OCI-LY3 (cell line): ENCODE measurements around the gene NFYC.

Experiments
- H2AFZ ChIP-seq: fragments of 200-600, 300-600 bp; shearing (Covaris generic); 2 replicates; pipeline ENCODE4 v1.6.0; 2014; ENCODE audit warnings: antibody characterized with exemption, low read depth, low read length
- H3K27ac ChIP-seq: fragments of 200-600, 300-600 bp; sonication (generic); 2 replicates; pipeline ENCODE4 v1.5.1; 2014; ENCODE audit warnings: mild to moderate bottlenecking, low read length, moderate library complexity, mixed read lengths
- H3K27me3 ChIP-seq: fragments of 200-600, 300-600 bp; sonication (generic); 2 replicates; pipeline ENCODE4 v1.6.1; 2014; ENCODE audit warnings: low read depth, low read length, mixed read lengths
- H3K36me3 ChIP-seq: fragments of 200-600, 300-600 bp; sonication (generic); replicated peaks from 2 replicates; pipeline ENCODE3; 2014; ENCODE audit warnings: low read depth, low read length, mixed read lengths
- H3K4me1 ChIP-seq: fragments of 300-600, 200-600 bp; sonication (generic); 2 replicates; pipeline ENCODE4 v1.6.1; 2014; ENCODE audit warnings: low read length, mixed read lengths
- H3K4me2 ChIP-seq: fragments of 200-600, 300-600 bp; sonication (generic); 2 replicates; pipeline ENCODE4 v1.6.1; 2014; ENCODE audit warnings: low read length, mixed read lengths
- H3K4me3 ChIP-seq: fragments of 300-600, 200-600 bp; sonication (generic); 2 replicates; pipeline ENCODE4 v1.5.1; 2014; ENCODE audit warnings: antibody characterized with exemption, mild to moderate bottlenecking, low read length, moderate library complexity
- H3K79me2 ChIP-seq: fragments of 300-600, 200-600 bp; shearing (Covaris generic); 2 replicates; pipeline ENCODE4 v1.6.1; 2014; ENCODE audit warnings: mild to moderate bottlenecking, low read length, mixed read lengths
- H3K9ac ChIP-seq: fragments of 300-600, 200-600 bp; shearing (Covaris generic); 2 replicates; pipeline ENCODE4 v1.6.0; 2014; ENCODE audit warnings: mild to moderate bottlenecking, low read length, moderate library complexity
- H3K9me3 ChIP-seq: fragments of 200-600, 300-600 bp; shearing (Covaris generic); 2 replicates; pipeline ENCODE4 v1.6.1; 2014; ENCODE audit warnings: low read length, mixed read lengths; ENCODE audit not compliant: insufficient read depth
- H4K20me1 ChIP-seq: fragments of 200-600, 300-600 bp; sonication (generic); 2 replicates; pipeline ENCODE4 v1.6.1; 2016; ENCODE audit warnings: low read length, mixed read lengths; ENCODE audit not compliant: insufficient read depth
- EZH2phosphoT487 ChIP-seq: fragments of 200-600 bp; shearing (Covaris generic); IDR thresholded peaks from 2 replicates; pipeline ENCODE4 v1.6.1; 2018; ENCODE audit warnings: antibody characterized with exemption, mixed run types, low read depth
- TF ChIP-seq, protein P1 (sequence below): fragments of 200-600, 300-600 bp; sonication (generic); IDR thresholded peaks from 2 replicates; pipeline ENCODE4 v1.5.1; 2014; ENCODE audit warnings: antibody characterized with exemption, low read length, low read depth

NFYC gene

DNA sequence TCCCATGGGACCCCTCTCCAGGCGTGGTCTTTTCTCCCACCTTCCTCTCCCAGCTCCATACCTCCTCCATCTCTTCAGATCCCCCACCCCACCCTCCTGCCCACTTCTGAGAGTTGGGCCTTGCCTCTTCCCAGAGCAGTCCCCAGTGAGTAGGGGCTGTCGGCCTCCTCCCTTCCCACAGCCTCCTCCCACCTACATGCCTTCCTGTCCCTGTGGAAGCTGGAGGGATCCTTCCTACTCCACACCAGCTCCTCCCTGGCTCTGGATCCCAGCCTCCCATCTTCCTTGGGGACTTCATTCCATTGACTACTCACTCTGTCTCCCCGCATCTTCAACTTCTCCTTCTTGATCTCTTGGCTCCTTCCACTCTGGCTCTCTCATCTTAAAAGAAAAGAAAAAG is 116.9 kb downstream of the NFYC start:
- Histone ChIP-seq H3K27me3 (no peaks in the 10 kb centered on the region), H3K4me2 (no peak overlapping the region), H3K36me3 (peaks cover 6% of the 10 kb centered on the region), H3K27ac (peak overlapping the region; percentile 78; the same call in 1 of the 2 replicates), H4K20me1 (no peaks in the 10 kb centered on the region), H3K9ac (no peak overlapping the region), H3K79me2 (no peaks in the 10 kb centered on the region), H2AFZ (no peak overlapping the region), H3K9me3 (no peaks in the 10 kb centered on the region), H3K4me1 (peaks cover 22% of the 10 kb centered on the region), H3K4me3 (no peak overlapping the region)
- TF ChIP-seq, protein P1, sequence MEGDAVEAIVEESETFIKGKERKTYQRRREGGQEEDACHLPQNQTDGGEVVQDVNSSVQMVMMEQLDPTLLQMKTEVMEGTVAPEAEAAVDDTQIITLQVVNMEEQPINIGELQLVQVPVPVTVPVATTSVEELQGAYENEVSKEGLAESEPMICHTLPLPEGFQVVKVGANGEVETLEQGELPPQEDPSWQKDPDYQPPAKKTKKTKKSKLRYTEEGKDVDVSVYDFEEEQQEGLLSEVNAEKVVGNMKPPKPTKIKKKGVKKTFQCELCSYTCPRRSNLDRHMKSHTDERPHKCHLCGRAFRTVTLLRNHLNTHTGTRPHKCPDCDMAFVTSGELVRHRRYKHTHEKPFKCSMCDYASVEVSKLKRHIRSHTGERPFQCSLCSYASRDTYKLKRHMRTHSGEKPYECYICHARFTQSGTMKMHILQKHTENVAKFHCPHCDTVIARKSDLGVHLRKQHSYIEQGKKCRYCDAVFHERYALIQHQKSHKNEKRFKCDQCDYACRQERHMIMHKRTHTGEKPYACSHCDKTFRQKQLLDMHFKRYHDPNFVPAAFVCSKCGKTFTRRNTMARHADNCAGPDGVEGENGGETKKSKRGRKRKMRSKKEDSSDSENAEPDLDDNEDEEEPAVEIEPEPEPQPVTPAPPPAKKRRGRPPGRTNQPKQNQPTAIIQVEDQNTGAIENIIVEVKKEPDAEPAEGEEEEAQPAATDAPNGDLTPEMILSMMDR, result no peak
- TF ChIP-seq EZH2phosphoT487, result no peak

DNA sequence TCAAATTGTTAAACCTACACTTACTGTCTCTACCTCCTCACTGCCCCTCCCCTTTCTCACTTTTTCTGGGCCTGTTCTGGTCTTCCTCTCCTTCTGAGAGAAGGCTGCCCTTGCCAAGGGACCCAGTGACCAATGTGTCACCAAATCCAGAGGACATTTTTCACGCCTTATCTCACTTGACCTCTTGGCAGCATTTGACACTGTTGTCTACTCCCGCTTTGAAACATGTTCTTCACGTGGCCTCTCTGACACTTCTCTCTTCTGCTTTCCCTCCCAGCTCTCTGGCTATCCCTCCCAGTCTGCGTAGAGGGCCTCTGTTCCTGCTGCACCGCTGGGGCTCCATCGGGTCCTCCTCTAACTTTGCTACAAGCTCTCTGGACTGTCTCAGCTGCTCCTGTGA is 117.4 kb downstream of the NFYC start:
- Histone ChIP-seq H3K4me2 (peak overlapping the region; percentile 51), H2AFZ (no peak overlapping the region), H3K4me1 (peaks cover 22% of the 10 kb centered on the region), H3K9me3 (no peaks in the 10 kb centered on the region), H3K27me3 (no peaks in the 10 kb centered on the region), H3K27ac (peak overlapping the region; percentile 78), H3K79me2 (no peaks in the 10 kb centered on the region), H3K9ac (peak overlapping the region; percentile 31; the same call in 1 of the 2 replicates), H3K36me3 (peaks cover 6% of the 10 kb centered on the region), H4K20me1 (no peaks in the 10 kb centered on the region), H3K4me3 (peak overlapping the region; percentile 33; the same call in 1 of the 2 replicates)
- TF ChIP-seq EZH2phosphoT487, result no peak
- TF ChIP-seq, protein P1, result no peak

DNA sequence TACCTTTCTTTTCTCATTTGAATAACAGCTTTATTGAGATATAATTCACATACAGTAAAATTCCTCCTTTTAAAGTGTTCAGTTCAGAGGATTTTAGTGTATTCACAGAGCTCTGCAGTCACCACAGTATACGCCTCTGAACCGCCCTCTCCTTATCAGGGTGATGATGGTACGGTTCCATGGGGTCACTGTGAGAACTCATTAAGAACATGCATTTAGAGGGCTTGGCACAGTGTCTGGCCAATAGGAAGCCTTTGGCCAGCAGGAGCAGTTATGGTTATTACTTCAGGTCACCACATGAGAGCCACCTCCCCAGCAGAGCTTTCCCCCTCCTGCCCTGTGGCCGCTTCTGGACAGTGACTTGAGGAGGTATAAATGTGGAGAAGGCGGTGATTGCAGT is 119.4 kb downstream of the NFYC start:
- Histone ChIP-seq H3K36me3 (peaks cover 6% of the 10 kb centered on the region), H3K4me2 (no peak overlapping the region), H3K27ac (no peak overlapping the region), H3K79me2 (no peaks in the 10 kb centered on the region), H3K9ac (no peak overlapping the region), H2AFZ (no peak overlapping the region), H3K9me3 (no peaks in the 10 kb centered on the region), H3K27me3 (no peaks in the 10 kb centered on the region), H3K4me1 (peaks cover 22% of the 10 kb centered on the region), H4K20me1 (no peaks in the 10 kb centered on the region), H3K4me3 (no peak overlapping the region)
- TF ChIP-seq, protein P1, result no peak
- TF ChIP-seq EZH2phosphoT487, result no peak

DNA sequence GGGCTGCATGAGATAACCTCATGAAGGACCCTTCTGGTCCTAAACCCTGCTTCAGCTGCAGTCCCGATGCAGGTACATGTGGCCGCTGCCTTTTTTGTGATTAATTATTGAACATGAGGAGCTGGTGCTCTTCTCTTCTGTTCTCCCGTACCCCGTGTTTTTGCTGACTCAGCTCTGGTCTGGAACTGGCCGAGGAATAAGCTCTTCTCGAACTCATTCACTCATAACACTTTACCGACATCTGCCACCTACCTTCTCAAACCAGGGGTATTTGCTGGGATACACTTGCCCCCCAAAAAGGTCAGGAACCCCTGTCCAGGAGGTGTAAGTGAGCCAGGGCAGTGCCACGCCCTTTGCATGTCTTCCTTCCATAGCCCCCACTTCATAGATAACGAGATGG is 123.9 kb downstream of the NFYC start:
- Histone ChIP-seq H2AFZ (no peak overlapping the region), H3K4me2 (no peak overlapping the region), H3K4me1 (no peaks in the 10 kb centered on the region; the same call in 1 of the 2 replicates), H3K36me3 (peaks cover under 1% of the 10 kb centered on the region), H3K79me2 (no peaks in the 10 kb centered on the region), H3K4me3 (no peak overlapping the region), H3K27ac (no peak overlapping the region), H3K9me3 (no peaks in the 10 kb centered on the region), H3K9ac (no peak overlapping the region), H3K27me3 (no peaks in the 10 kb centered on the region), H4K20me1 (no peaks in the 10 kb centered on the region)
- TF ChIP-seq, protein P1, result no peak
- TF ChIP-seq EZH2phosphoT487, result no peak
